ENCODE data around the gene DCAF8. TPM values are rescaled to one million over a fixed set of nuclear protein-coding genes. Genes with fewer than 3 reads are reported as not detected.

Gene DCAF8
- total RNA-seq, 2 donors from 2014 or later, result 133 to 172 TPM

- Histone ChIP-seq H3K27me3 (replicated peaks; ENCODE audit: insufficient read depth) (no peaks in the 10 kb centered on the region), H3K9me3 (no peaks in the 10 kb centered on the region), H3K36me3 (peaks cover 0 to 11% of the 10 kb centered on the region in 2 donors), H3K4me3 (no peak overlapping the region), H3K4me1 (replicated peaks) (no peaks in the 10 kb centered on the region), H3K27ac (no peak overlapping the region)
- TF ChIP-seq POLR2AphosphoS5 (IDR thresholded peaks at IDR 0.05), result no peak
- TF ChIP-seq POLR2A (IDR thresholded peaks at IDR 0.05), result no peak
- DNase-seq (ENCODE audit: low spot score), result no peak
- intact Hi-C loops (cut with DNase I), result no loop called here
- WGBS, result 95% methylated on average over 24 of the region's 24 CpGs
Measured at GRCh38 chr1:160239582-160240299, 22.6 kb downstream of the DCAF8 start.

GRCh38 chr1:160238408-160238807 is 23.9 kb downstream of the DCAF8 start:
- H3K27ac ChIP-seq, result no peak overlapping the region
- H3K36me3 ChIP-seq, result peaks cover 0 to 11% of the 10 kb centered on the region in 2 donors
- no peak for DNase-seq (ENCODE audit: low spot score)
- H3K4me1 ChIP-seq (replicated peaks), result no peaks in the 10 kb centered on the region
- no peaks in the 10 kb centered on the region for H3K27me3 ChIP-seq (replicated peaks; ENCODE audit: insufficient read depth)
- H3K9me3 ChIP-seq, result no peaks in the 10 kb centered on the region
- intact Hi-C loops (cut with DNase I), result no loop called here
- 97% methylated on average over 5 of the region's 5 CpGs for WGBS
- TF ChIP-seq POLR2A (IDR thresholded peaks at IDR 0.05) (no peak), CTCF (IDR thresholded peaks at IDR 0.05) (no peak), POLR2AphosphoS5 (IDR thresholded peaks at IDR 0.05) (no peak)
- H3K4me3 ChIP-seq, result no peak overlapping the region

- Histone ChIP-seq H3K36me3 (peaks cover 0 to 11% of the 10 kb centered on the region in 2 donors), H3K4me3 (no peak overlapping the region), H3K9me3 (no peaks in the 10 kb centered on the region), H3K27me3 (replicated peaks; ENCODE audit: insufficient read depth) (no peaks in the 10 kb centered on the region), H3K4me1 (replicated peaks) (no peaks in the 10 kb centered on the region), H3K27ac (no peak overlapping the region)
- TF ChIP-seq POLR2AphosphoS5 (IDR thresholded peaks at IDR 0.05) (no peak), POLR2A (IDR thresholded peaks at IDR 0.05) (no peak), CTCF (IDR thresholded peaks at IDR 0.05) (no peak)
- no peak for DNase-seq (ENCODE audit: low spot score)
- 100% methylated on average over 2 of the region's 2 CpGs for WGBS
- intact Hi-C loops (cut with DNase I), result no loop called here
Measured at GRCh38 chr1:160237558-160237957, 24.8 kb downstream of the DCAF8 start.

GRCh38 chr1:160236806-160237205 is 25.5 kb downstream of the DCAF8 start:
- Histone ChIP-seq H3K4me3 (no peak overlapping the region), H3K27me3 (replicated peaks; ENCODE audit: insufficient read depth) (no peaks in the 10 kb centered on the region), H3K27ac (no peak overlapping the region), H3K9me3 (no peaks in the 10 kb centered on the region), H3K36me3 (peaks cover 0 to 11% of the 10 kb centered on the region in 2 donors), H3K4me1 (replicated peaks) (no peaks in the 10 kb centered on the region)
- DNase-seq (ENCODE audit: low spot score), result no peak
- TF ChIP-seq POLR2AphosphoS5 (IDR thresholded peaks at IDR 0.05) (no peak), CTCF (IDR thresholded peaks at IDR 0.05) (no peak), POLR2A (IDR thresholded peaks at IDR 0.05) (no peak)
- 94% methylated on average over 5 of the region's 5 CpGs for WGBS
- intact Hi-C loops (cut with DNase I), result no loop called here

- H3K9me3 ChIP-seq, result no peaks in the 10 kb centered on the region
- DNase-seq (ENCODE audit: low spot score), result no peak
- TF ChIP-seq CTCF (IDR thresholded peaks at IDR 0.05) (no peak), POLR2AphosphoS5 (IDR thresholded peaks at IDR 0.05) (no peak)
- no peaks in the 10 kb centered on the region for H3K4me1 ChIP-seq (replicated peaks)
- no peak overlapping the region for H3K27ac ChIP-seq
- peaks cover 0 to 4% of the 10 kb centered on the region in 2 donors for H3K36me3 ChIP-seq
- H3K4me3 ChIP-seq, result no peak overlapping the region
- intact Hi-C loops (cut with DNase I), result no loop called here
- no peaks in the 10 kb centered on the region for H3K27me3 ChIP-seq (replicated peaks; ENCODE audit: insufficient read depth)
Measured at GRCh38 chr1:160232911-160233310, 29.4 kb downstream of the DCAF8 start.

Measured in prostate gland (tissue), 2 donors.